Fibroblast of peridontal ligament (primary cell): ENCODE measurements around the gene ENAH.
"Not testable (repeated sequence)": the region's sequence is repeated elsewhere in the genome, so short reads cannot be mapped to it uniquely, and the experiment has no call there.

ENCODE experiments used
- DNase-seq: peaks from one replicate; pipeline ENCODE4 v3.0.0-alpha.2; 2010; ENCODE audit errors: extremely low read depth

Gene ENAH

GRCh38 chr1:225527575-225527974, 125.3 kb downstream of the ENAH start:
- no peak for DNase-seq

GRCh38 chr1:225526878-225527277, 126.0 kb downstream of the ENAH start:
- no peak for DNase-seq

DNA sequence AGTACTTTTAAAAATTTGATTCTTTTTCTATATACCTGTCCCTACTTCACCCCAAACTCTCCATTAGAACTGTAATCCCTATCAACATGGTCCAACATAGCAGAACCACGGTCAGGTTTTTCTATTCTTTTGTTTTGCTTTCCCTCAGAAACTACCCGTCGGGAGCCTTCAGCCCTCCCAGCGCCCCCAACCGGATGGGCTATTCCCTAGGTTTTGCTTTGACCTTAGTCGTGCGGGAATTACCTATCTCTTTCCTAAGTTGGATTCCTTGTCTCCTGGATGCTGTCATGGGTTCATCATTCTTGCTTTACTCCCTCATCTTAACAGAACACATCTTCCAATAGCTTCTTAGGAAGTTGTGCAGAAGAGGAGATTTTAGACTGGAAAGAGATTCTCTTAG, 127.5 kb downstream of the ENAH start:
- no peak for DNase-seq

DNA sequence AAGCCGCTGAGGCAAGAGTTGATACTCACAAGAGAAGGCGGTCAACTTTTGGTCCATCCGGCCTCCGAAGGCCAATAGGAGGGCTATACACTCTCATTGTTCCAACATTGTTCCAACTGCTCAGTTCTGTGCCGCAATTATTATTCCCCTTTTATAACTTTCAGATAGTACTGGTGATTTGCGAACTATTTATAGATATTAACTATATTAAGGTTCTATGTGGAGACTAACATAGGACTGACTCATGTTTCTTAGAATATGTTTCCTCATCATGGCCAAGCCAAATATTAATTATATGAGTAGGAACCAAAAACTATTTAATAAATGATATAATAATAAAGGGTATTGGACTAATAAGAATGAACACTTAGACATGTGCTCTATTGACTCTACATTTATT, 128.4 kb downstream of the ENAH start:
- no peak for DNase-seq

DNA sequence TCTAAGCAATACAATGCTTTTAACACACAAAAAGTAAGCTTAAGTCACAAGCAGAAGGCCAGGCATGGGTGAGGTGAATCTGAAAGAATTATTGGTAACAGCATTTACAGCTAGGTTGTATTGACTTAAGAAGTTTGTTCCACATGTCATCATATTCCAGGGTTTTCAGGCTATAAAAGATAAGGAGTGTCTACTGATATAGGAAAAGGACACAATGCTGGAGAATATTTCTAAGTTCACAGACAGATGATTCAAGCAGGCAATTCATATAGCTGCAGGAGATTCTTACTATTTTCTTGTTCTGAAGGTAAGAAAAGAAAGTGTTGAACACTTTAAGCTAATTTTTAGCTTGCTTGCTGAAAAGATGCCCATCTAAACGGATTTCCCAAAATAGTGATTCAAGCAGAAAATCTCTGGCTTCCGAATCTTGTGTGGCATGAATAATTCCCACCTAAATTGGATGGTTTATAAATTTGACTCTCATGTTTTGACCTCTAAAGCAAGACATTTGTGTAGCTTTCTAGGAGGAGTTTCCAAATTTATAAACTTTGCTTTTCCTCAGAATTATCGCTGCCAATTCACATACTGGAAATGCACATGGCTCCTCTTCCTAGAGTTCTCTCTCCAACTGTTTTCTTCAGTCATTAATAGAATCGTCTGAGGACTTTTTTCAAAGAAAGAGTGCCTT, 129.5 kb downstream of the ENAH start:
- no peak for DNase-seq

DNA sequence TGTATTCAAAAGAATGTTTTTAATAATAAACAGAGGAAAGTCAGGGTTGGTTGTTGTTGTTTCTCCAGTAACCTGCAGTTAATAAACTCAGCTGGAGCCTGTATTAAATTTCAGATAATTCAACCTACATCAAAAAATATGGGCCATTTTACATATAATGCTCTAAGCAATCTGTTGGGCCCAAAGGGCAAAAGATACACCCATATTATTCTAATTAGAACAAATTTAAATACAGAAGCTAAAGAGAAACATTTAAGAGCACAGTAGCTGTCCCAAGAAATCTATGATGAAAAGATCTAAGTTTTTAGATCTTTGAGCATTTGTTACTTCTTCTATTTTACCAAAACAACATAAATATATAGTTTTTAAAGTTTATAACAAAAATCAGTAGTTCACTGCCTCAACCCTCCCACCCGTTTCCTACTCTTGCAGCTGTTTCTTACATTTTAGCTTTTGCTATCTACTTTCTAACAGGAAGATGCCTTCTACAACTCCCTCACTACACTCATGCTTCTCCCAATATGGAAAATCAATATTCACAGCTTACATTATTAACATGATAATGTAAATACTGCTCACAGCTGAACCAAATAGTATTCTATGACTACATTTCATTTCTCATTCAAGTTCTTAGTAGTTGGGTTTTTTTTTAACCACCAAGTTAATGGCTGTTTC, 130.2 kb downstream of the ENAH start:
- no peak for DNase-seq

DNA sequence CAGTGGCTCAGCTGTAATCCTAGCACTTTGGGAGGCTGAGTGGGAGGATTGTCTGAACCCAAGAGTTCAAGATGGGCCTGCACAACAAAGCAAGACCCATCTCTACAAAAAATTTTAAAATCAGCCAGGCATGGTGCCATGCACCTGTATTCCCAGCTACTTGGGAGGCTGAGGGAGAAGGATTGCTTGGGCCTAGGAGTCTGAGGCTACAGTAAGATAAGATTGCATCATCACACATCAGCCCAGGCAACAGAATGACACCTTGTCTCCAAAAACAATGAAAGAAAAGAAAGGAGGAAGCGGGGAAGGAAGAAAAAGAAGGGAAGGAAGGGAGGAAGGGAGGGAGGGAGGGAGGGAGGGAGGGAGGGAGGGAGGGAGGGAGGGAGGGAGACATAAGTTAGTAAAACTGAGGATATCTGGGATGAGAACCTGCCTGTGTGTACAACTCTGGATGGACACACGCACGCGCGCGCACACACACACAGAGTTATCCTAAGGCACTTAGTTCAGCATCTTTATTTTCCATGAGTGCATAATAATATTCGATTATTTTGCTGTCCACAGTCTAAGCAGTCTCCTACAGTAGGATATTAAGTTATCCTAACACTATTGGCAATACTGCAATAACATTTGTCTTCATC, 132.2 kb downstream of the ENAH start:
- no peak for DNase-seq

- no peak for DNase-seq
Observed at GRCh38 chr1:225519166-225519863, 133.6 kb downstream of the ENAH start.

- no peak for DNase-seq
Observed at GRCh38 chr1:225517697-225518096, 135.2 kb downstream of the ENAH start.

GRCh38 chr1:225517221-225517620, 135.7 kb downstream of the ENAH start:
- DNase-seq = no peak

- no peak for DNase-seq
Observed at GRCh38 chr1:225514671-225515081, 138.2 kb downstream of the ENAH start.

- not testable (repeated sequence) for DNase-seq
Observed at GRCh38 chr1:225513576-225513975, 139.3 kb downstream of the ENAH start.

GRCh38 chr1:225511828-225512381, 141.0 kb downstream of the ENAH start:
- DNase-seq = no peak

- not testable (repeated sequence) for DNase-seq
Observed at GRCh38 chr1:225510740-225511139, 142.2 kb downstream of the ENAH start.

DNA sequence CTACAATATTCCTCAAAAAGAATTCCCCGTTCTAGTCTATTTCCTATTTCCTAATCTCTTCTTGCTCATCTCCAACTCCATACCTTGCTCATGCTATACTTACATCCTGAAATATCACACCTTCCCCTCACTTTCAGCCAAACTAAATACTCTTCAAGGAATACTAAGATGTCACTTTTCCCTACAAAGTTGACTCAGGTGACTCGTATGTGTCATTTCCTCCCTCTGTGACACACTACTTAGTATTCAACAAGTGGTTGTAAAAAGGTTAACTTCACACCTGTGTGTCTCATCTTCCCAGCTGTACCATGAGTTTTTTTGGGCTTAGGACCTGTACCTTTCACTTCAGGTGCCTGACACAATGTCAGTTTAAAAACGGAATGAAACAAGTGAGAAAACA, 143.2 kb downstream of the ENAH start:
- DNase-seq = no peak

- no peak for DNase-seq
Observed at GRCh38 chr1:225509376-225509707, 143.6 kb downstream of the ENAH start.

GRCh38 chr1:225508538-225509375, 144.2 kb downstream of the ENAH start:
- peak; percentile 99 for DNase-seq

DNA sequence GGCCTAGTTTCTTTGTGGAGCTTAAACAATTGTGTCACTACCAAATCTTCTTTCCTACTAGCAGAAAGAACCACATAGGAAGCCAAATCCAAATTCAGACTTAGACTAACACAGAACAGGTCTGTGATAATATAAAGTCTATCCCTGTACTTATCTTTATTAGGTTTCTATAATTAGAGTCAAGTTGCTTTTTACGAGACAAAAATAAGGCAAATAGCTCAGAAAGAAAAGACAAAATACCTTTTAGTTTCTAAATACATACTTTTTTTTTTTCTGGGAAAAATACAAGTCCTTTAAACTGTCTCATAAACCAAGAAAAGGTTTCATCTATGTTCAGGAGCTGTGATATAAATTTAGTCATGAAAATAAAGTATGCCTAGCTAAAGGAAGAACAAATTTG, 146.2 kb downstream of the ENAH start:
- no peak for DNase-seq

GRCh38 chr1:225504776-225505175, 148.1 kb downstream of the ENAH start:
- no peak for DNase-seq

DNA sequence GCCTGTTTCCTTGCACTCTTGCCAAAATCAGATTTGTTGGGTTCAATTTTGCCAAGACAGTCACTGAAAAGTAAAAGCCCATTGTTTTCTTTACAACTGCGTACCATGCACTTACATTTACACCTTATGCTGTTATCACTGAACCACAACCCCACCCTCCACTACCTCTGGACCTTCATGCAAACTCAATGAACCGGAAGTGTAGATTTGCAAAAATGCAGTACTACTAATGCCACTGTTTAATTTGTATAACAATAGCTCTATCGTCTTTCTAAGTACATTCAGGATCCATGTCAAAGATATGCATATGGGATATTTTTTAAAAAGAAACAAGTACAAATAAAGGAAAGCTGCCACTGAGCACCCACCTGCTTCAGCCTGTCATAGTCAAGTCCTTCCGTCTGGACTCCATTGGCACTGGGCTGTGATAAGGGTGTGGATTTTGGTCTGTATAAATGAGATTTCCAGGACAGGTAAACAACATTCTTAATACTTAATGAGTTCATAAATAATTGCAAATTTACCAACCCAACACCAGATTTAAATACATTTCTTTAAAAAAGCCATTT, 152.2 kb downstream of the ENAH start:
- no peak for DNase-seq

- DNase-seq = peak; percentile 85
Observed at GRCh38 chr1:225498549-225499136, 154.3 kb downstream of the ENAH start.
